Heart left ventricle (tissue), 16 donors: Measurements from ENCODE around the gene OGT. TPM values are rescaled to one million over a fixed set of nuclear protein-coding genes. Genes with fewer than 3 reads are reported as not detected.

Source experiments
- ATAC-seq, 4 donors: fragments of 200-7000 bp; cut with Tn5 transposase; one replicate each; pipeline ENCODE4 v1.9.1; 2020 to 2022; ENCODE audit warnings: moderate library complexity in 4 of 4, mild to moderate bottlenecking in 3 of 4, moderate number of reproducible peaks in 1 of 4
- DNase-seq, 5 donors: peaks; one replicate each; pipeline ENCODE4 v3.0.0-alpha.2; 2020
- H3K27ac ChIP-seq, 12 donors: fragments of 200-600 bp; sonication (generic) in 4 of 12; one replicate each; pipeline versions ENCODE4 v1.5.0 to v1.8.0; 2016 to 2022; ENCODE audit warnings: mild to moderate bottlenecking in 2 of 12
- H3K27me3 ChIP-seq, 9 donors: fragments of 200-600 bp; sonication (generic) in 2 of 9; one replicate each; pipeline versions ENCODE4 v1.5.1 to v1.8.0; 2016 to 2022; ENCODE audit warnings: mild to moderate bottlenecking in 3 of 9
- H3K36me3 ChIP-seq, 9 donors: fragments of 200-600 bp; sonication (generic) in 2 of 9; one replicate each; pipeline versions ENCODE4 v1.5.0 to v1.8.0; 2018 to 2022; ENCODE audit warnings: mild to moderate bottlenecking in 2 of 9
- H3K4me1 ChIP-seq, 12 donors: fragments of 200-600 bp; sonication (generic) in 4 of 12; one replicate each; pipeline versions ENCODE4 v1.5.0 to v1.8.0; 2016 to 2022; ENCODE audit warnings: mild to moderate bottlenecking in 3 of 12
- H3K4me3 ChIP-seq, 12 donors: fragments of 200-600 bp; sonication (generic) in 4 of 12; one replicate each; pipeline versions ENCODE4 v1.5.0 to v1.8.0; 2017 to 2022; ENCODE audit warnings: mild to moderate bottlenecking in 9 of 12, moderate library complexity in 4 of 12
- H3K9me3 ChIP-seq, 12 donors: fragments of 200-600 bp; sonication (generic) in 4 of 12; one replicate each; pipeline versions ENCODE4 v1.5.0 to v1.8.0; 2016 to 2022; ENCODE audit warnings: mild to moderate bottlenecking in 1 of 12
- POLR2A ChIP-seq, 2 donors: fragments of 450-650 bp; IDR thresholded peaks; one replicate each; pipeline ENCODE4 v1.6.1; 2017; ENCODE audit warnings: antibody characterized with exemption in 2 of 2, mild to moderate bottlenecking in 2 of 2, moderate library complexity in 2 of 2
- WGBS, 4 donors: extraction: QIAGEN DNeasy Blood & Tissue Kit in 2 of 4; methylation state at CpG; one replicate each; pipeline versions ENCODE4 v1.1.5 to v1.1.7; 2013 to 2018; 5-methylcytosine and 5-hydroxymethylcytosine counted together
- intact Hi-C, 10 donors: fragments of 100-400 bp; cut with DNase I; formaldehyde crosslinking; loops; one replicate each; pipeline versions ENCODE4 v1.11.1 to v1.14.2; 2022
- polyA plus RNA-seq, 2 donors: library from polyadenylated mRNA; stranded (reverse); fragments of 200-250 nt; gene quantifications; one replicate each; pipeline ENCODE4 v1.2.3, GENCODE V29; 2013
- total RNA-seq, 9 donors: library from RNA; depleted of rRNA in 2 of 9; stranded (reverse); fragments of >200 nt in 2 of 9; fragmentation: NEBNext Ultra II Directional in 3 of 9; extraction: Animal tissue kit (Norgen Biotek cat#: 25700) in 3 of 9; gene quantifications; one replicate each; pipeline versions ENCODE4 v1.1.0 to v1.2.4, GENCODE V29; 2016 to 2023
- TF ChIP-seq, protein P1 (sequence below), 12 donors: fragments of 200-600 bp; sonication (generic) in 4 of 12; IDR thresholded peaks; one replicate each; pipeline versions ENCODE4 v1.5.0 to v1.8.0; 2018 to 2022; ENCODE audit warnings: antibody characterized with exemption in 12 of 12, mild to moderate bottlenecking in 5 of 12
- donor health status: ischemic (EF 13 %, LVEDD 7.1; RV severe dilation, severe dysfunction).
- donor health status: healthy with polysubstance abuse.
- donor health status: DM: no; HTN: yes; CAD: no.
- donor health status: DM: no; HTN: no; CAD: no.
- donor health status: ischemic (EF 25% LVEDD 6.9; RV normal size, moderate dysfunction).
- donor health status: ischemic (EF 25% LVEDD 5.7; RV mildly dilated, moderate dysfunction).
- donor health status: healthy.
- donor health status: DM: yes; HTN: yes; CAD: no.
- donor health status: ischemic (EF 35%, LVEDD 5.7; RV mildly dilated, moderate dysfunction).
- donor health status: nonischemic (EF 11% LVEDD 7.7; RV severe dilation, severe dysfunction).
- donor health status: DM: yes; HTN: yes; CAD: no.
- donor health status: PGD.
- donor health status: ischemic (EF 29% LVEDD 5.4; RV normal size, mild dysfunction).
- donor health status: nonischemic (EF 23%, LVEDD 6.1; RV moderate dilation, normal function).

The OGT gene
- total and polyA plus RNA-seq, 11 donors, result 20.0 to 84.1 (median 71.2) TPM

DNA sequence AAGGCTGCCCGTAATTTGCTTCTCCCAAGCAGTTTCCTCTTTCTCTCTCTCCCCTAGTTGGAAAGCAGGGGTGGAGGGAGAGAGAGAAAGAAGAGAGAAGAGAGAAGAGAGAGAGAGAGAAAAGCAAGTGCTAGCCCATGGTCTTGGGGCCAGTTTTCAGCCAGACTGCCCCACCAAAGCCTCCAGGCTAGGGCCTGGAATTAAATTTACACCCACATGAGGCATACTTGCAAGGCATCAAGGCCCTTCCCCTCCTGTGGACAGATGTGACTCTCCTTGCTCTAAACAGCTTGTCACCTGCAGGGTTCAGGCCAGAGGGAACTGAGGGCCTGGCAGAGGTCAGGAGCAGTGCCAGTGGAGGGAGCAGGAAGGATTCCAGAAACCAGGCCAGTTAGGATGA, 87.1 kb downstream of the OGT start:
- DNase-seq, result no peak
- TF ChIP-seq POLR2A (IDR thresholded peaks at IDR 0.05), result no peak
- TF ChIP-seq, protein P1, sequence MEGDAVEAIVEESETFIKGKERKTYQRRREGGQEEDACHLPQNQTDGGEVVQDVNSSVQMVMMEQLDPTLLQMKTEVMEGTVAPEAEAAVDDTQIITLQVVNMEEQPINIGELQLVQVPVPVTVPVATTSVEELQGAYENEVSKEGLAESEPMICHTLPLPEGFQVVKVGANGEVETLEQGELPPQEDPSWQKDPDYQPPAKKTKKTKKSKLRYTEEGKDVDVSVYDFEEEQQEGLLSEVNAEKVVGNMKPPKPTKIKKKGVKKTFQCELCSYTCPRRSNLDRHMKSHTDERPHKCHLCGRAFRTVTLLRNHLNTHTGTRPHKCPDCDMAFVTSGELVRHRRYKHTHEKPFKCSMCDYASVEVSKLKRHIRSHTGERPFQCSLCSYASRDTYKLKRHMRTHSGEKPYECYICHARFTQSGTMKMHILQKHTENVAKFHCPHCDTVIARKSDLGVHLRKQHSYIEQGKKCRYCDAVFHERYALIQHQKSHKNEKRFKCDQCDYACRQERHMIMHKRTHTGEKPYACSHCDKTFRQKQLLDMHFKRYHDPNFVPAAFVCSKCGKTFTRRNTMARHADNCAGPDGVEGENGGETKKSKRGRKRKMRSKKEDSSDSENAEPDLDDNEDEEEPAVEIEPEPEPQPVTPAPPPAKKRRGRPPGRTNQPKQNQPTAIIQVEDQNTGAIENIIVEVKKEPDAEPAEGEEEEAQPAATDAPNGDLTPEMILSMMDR (IDR thresholded peaks at IDR 0.05), result no peak
- peak overlapping the region in 1 of 12 donors; percentile 55 for H3K27ac ChIP-seq
- peaks cover 0 to 20% (median 14%) of the 10 kb centered on the region in 12 donors for H3K4me1 ChIP-seq
- 50 to 100% (median 78%) methylated on average over 1 of the region's 1 CpG for WGBS, 4 donors
- intact Hi-C loops, result loop anchor here in 1 of 10 donors (5.0 kb wide), 1 partner anchor 32 kb away; no protein-coding TSS in a partner anchor
- no peaks in the 10 kb centered on the region for H3K9me3 ChIP-seq
- peaks cover 0 to 2% (median 0%) of the 10 kb centered on the region in 9 donors for H3K36me3 ChIP-seq
- H3K27me3 ChIP-seq, result no peaks in the 10 kb centered on the region
- H3K4me3 ChIP-seq, result no peak overlapping the region
- ATAC-seq, result no peak

DNA sequence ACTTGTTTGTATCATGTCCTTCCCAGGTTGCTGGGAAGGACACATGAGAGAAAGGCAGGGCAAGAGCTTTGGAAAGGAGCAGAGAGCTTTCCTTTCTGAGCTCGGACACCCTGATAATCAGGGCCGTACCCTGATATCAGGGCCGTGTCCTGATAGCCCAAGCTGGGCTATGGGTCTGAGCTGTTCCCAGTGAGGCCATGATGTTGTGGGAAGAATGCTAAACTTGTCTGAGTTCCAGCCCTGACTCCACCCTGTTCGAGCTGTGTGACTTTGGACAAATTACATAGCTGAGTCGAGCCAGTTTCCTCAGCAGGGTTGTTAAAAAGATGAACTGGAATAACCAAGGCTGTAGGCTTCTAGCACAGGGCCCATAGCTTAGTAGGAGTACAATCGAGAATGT, 88.7 kb downstream of the OGT start:
- Histone ChIP-seq H3K36me3 (no peaks in the 10 kb centered on the region), H3K4me3 (no peak overlapping the region), H3K27ac (peak overlapping the region in 8 of 12 donors; percentile 39 to 84 (median 76)), H3K4me1 (peaks cover 0 to 20% (median 14%) of the 10 kb centered on the region in 12 donors), H3K9me3 (no peaks in the 10 kb centered on the region), H3K27me3 (no peaks in the 10 kb centered on the region)
- intact Hi-C loops, result no loop called here
- WGBS, 4 donors, result 29 to 56% (median 36%) methylated on average over 6 of the region's 6 CpGs
- DNase-seq (no peak), ATAC-seq (peak; percentile 36 to 58 (median 46))
- no peak for TF ChIP-seq POLR2A (IDR thresholded peaks at IDR 0.05)
- TF ChIP-seq, protein P1 (IDR thresholded peaks at IDR 0.05), result no peak

DNA sequence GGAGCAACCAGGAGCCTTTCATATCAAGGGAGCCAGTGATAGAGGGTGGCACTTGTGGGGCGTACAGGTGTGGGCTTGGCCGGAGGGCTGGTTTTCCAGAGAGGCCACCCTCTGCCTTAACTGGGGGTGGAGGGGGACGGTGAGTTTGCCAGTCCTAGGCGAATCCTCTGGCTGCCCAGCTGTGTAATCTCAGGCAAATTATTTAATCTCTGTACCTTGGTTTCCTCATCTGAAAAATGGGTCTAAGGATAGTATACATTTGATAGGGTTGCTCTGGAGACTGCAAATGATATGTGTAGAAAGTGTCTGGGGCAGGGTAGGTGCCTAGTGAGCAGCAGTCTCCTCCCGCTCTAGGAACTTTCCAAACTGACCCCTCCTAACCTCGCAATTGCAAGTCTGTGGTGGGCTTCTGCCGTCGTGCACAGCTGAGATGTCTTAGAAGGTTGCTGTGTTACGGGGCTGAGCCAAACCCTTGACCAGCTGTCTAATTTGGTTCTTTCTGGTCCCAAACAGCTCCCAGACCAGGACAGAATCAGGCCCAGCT, 89.2 kb downstream of the OGT start:
- DNase-seq, result no peak
- peak overlapping the region in 11 of 12 donors; percentile 39 to 84 (median 75) for H3K27ac ChIP-seq
- H3K27me3 ChIP-seq, result no peaks in the 10 kb centered on the region
- peaks cover 0 to 20% (median 14%) of the 10 kb centered on the region in 12 donors for H3K4me1 ChIP-seq
- no peak for ATAC-seq
- 78 to 85% (median 83%) methylated on average over 8 to 9 of the region's 9 CpGs for WGBS, 4 donors
- no peak for TF ChIP-seq POLR2A (IDR thresholded peaks at IDR 0.05)
- TF ChIP-seq, protein P1 (IDR thresholded peaks at IDR 0.05), result no peak
- H3K36me3 ChIP-seq, result no peaks in the 10 kb centered on the region
- H3K9me3 ChIP-seq, result no peaks in the 10 kb centered on the region
- H3K4me3 ChIP-seq, result no peak overlapping the region
- intact Hi-C loops, result no loop called here

DNA sequence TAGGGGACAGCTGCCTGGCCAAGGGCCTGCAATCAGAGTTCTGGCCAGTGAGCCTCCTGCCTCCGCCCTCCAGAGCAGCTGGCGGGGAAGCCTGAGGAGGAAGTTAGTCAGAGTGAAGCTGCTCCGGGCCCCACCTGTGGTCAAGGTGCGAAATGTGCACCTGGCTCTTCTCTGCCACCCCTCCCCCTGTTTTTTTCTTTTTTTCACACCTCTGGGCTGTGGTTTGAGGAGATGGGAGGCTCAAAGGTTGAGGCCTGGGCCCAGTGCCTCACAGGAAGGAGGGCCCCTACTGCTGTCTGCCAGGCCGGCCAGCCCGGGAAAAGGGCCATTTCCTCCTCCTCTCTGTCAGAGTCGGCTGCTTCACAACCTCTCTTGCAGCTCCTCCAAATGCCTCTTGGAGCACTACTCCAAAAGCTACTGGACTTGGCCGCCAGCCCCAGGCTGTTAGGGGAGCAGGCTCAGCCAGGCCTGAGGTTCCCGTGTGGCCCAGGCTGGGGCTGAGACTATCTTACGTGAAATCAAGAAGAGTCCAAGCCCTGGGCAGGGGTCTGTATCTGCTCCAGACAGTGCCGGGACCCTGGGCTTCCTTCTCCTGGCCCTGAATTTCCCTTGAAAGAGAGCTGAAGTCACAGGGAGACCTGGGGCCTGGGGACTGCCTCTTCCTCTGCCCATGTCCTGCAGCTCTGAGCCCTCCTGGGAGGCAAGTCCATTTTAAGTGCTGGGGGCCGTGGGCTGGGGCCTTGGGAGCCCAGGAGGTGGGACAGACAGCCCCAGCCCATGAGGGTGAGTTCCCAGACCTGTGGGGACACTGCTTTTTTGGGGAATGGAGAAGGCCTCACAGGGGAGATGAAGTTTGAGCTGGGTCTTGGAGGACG, 89.9 kb downstream of the OGT start:
- intact Hi-C loops, result no loop called here
- no peaks in the 10 kb centered on the region for H3K36me3 ChIP-seq
- peaks cover 0 to 20% (median 14%) of the 10 kb centered on the region in 12 donors for H3K4me1 ChIP-seq
- ATAC-seq (peak; percentile 78 to 88 (median 87)), DNase-seq (peak; percentile 69 to 85 (median 85))
- 19 to 47% (median 35%) methylated on average over 11 to 13 of the region's 13 CpGs for WGBS, 4 donors
- no peaks in the 10 kb centered on the region for H3K27me3 ChIP-seq
- TF ChIP-seq POLR2A (IDR thresholded peaks at IDR 0.05), result no peak
- TF ChIP-seq, protein P1 (IDR thresholded peaks at IDR 0.05), result peak in 4 of 12 donors; percentile 10 to 44 (median 34)
- H3K4me3 ChIP-seq, result peak overlapping the region in 1 of 12 donors; percentile 33
- no peaks in the 10 kb centered on the region for H3K9me3 ChIP-seq
- peak overlapping the region; percentile 44 to 84 (median 74) for H3K27ac ChIP-seq
